Putamen (tissue), 1 donor: ENCODE measurements around the gene MYL5.
"Not testable (repeated sequence)": the region's sequence is repeated elsewhere in the genome, so short reads cannot be mapped to it uniquely, and the experiment has no call there.

Experiments
- DNase-seq: peaks from one replicate; pipeline ENCODE4 v3.0.0-alpha.2; 2016; ENCODE audit warnings: low spot score

Gene MYL5

GRCh38 chr4:729336-730315 lies 55.3 kb downstream of the MYL5 start:
- no peak for DNase-seq

- DNase-seq, result no peak
Observed at GRCh38 chr4:730511-730910, 56.2 kb downstream of the MYL5 start.

GRCh38 chr4:730946-731904 lies 56.9 kb downstream of the MYL5 start:
- DNase-seq, result not testable (repeated sequence)
